GM12892 (cell line): ENCODE results near the gene TEX26.

Experiments used
- POLR2A ChIP-seq: IDR thresholded peaks from 2 replicates; pipeline ENCODE4 v1.6.1; 2011; ENCODE audit warnings: low read depth, low read length, control low read depth
- POLR2AphosphoS5 ChIP-seq: IDR thresholded peaks from 2 replicates; pipeline ENCODE4 v1.6.1; 2011; ENCODE audit warnings: low read depth, low read length, control low read depth

DNA sequence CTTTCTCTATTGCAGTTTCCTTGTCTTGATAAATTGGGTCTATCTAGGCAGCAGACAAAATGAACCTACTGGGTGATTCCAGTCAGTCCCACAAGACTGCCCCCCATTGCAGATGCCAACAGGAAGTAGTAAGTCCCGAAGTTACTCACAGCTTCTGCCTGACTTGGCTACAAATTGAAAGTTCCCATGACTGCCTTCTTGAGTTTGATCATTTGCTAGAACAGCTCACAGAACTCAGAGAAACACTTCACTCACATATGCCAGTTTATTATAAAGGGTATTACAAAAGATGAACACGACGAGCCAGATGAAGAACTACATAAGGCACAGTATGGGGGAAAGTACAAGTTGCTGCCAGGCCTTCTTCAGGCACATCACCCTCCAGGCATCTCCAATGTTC is 50.0 kb downstream of the TEX26 start:
- TF ChIP-seq POLR2A: no peak
- no peak for TF ChIP-seq POLR2AphosphoS5
